ENCODE data around the gene SEMA3C.

SEMA3C gene

GRCh38 chr7:80779456-80779855 lies 139.4 kb downstream of the SEMA3C start:
- no peak for DNase-seq (ENCODE audit: low read depth in 2 of 2)

DNA sequence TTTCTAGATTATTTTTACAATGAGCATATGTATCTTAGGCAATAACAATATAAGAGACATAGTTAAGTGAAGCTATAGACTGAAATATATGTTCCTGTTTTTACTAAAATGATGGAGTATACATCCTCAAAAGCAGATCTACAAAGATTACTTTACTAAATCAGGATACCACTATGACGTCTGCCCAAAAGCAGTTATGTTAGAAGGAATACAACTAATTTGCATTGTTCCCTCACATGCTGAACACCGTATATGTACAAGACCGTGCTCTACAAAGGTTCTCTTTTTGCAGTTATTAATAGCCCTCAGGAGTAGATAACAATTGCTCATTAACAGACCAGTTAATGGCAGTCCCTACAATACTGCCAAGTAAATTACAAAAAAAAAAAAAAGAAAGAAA lies 143.0 kb downstream of the SEMA3C start:
- no peak for DNase-seq (ENCODE audit: low read depth in 2 of 2)

DNA sequence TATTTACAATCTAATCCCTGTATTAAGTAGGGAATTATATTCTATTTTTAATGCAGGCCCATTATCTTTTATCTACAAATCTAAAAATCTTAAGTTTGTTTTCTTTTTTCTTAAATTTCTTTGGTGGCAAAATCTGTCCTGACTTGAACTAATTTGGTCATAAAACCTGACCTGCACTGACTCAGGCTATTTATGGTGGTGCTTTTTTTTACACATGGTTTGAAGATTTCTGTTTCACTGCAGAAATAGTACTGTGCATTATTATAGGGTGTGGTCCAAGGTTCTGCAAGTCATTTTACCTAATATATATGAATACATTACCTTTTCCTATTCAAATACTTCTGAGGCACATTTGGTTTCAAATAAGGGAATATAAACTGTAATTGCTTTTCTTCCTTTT lies 143.4 kb downstream of the SEMA3C start:
- DNase-seq (ENCODE audit: low read depth in 2 of 2): no peak

DNA sequence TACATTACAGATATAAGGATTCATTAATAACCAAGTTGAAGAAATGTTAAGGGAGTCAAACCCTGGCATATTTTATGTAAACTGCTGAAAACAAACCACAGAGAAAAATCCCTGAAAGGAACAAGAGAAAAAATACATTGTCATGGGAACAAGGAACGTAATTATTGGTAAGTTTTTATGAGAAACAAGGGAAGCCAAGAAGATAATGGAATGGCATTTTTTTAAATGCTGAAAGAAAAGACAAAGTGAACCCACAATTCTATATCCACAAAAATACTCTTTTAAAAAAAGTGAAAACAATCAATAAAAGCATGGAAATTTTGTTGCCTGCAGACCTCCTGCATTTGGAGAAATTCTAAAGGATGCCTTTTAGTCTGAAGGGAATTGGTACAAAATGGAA lies 144.0 kb downstream of the SEMA3C start:
- DNase-seq (ENCODE audit: low read depth in 2 of 2): no peak

DNA sequence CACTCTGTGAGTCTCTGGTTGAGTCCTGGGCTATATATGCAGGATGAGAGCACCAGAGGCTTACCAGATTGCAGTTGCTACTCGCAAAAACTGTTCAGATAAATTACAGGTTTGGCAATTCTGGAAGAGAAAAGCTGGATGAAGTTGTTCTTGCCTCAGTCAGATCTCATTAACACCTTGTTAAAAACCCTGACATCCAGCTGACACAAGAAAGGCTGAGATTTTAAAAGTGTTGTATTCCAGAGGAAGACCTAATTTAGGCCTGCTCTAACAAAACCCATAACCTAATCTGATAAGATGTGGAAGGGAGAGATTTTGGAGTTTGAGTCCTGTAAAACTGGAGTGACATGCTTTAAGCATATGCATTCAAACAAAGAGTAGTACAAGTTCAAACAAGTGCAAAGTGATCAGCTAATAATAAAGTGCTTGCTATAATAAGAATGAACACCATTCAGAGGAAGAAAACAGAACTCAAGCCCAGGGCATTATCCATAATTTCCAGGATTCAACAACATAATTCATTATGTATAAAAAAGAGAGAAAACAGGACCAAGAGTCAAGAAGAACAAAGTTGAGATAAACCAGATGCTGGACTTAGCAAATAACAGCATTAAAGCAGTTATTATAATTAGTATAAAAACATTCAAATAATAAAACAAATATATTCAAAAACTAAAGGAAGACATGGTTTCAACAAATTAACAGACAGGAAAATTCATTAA lies 144.9 kb downstream of the SEMA3C start:
- DNase-seq (ENCODE audit: low read depth in 2 of 2): no peak

- no peak for DNase-seq (ENCODE audit: low read depth in 2 of 2)
Measured at GRCh38 chr7:80772347-80772993, 146.4 kb downstream of the SEMA3C start.

GRCh38 chr7:80771523-80771922 lies 147.3 kb downstream of the SEMA3C start:
- DNase-seq (ENCODE audit: low read depth in 2 of 2): no peak

DNA sequence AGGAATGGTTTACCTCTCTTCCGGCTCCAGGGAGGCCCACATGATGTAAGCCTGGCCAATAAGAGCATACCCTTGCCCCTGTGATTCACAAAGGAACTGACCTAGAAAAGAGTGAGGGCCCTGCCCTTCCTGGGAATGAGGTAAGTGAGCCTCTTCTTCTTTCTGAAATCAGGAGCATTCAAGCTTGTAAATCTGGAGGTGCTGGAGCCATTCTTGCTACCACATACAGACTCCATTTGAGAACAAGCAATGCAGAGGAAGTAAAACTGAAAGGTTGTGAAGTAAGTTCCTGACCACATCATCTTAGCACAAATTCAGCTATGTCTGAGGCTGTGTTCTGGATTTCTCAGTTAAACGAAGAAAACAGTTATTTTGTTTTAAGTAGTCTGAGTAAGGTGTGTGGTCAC lies 148.2 kb downstream of the SEMA3C start:
- DNase-seq (ENCODE audit: low read depth in 2 of 2): no peak

DNA sequence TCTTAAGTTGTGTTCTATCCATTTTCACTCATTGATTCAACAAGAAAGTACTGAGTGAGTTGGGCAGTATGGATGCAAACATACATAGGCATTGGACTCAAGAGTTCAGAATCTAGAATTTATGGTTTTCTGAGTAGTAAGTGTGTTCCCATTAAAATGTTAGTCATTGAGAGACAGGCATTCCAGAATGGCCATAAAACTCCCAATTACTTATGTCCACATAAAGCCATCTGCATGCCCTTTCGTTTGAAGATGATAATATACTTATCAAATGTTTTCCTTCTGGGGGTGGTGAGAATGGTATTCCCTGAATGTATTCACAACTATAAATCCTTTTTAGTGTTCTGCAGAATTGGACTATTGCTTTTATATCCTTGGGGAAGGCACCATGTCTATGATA lies 148.8 kb downstream of the SEMA3C start:
- no peak for DNase-seq (ENCODE audit: low read depth in 2 of 2)

DNA sequence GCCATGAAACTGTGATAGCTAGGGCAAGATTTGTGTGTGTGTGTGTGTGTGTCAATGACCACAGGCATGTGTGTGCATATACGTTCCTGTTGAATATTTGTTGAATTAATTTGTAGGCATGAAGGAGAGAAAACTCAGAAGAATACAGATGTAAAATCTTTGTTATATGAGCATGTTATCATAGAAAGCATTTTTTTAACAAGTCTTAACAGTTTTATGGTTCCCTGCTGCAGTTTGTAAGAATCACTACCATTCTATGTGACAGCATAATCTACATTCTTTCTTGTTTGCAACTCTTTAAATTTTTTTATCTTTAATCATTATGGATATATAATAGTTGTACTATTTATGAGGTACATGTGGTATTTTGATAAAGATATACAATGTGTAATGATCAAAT lies 150.1 kb downstream of the SEMA3C start:
- DNase-seq (ENCODE audit: low read depth in 2 of 2): no peak

DNA sequence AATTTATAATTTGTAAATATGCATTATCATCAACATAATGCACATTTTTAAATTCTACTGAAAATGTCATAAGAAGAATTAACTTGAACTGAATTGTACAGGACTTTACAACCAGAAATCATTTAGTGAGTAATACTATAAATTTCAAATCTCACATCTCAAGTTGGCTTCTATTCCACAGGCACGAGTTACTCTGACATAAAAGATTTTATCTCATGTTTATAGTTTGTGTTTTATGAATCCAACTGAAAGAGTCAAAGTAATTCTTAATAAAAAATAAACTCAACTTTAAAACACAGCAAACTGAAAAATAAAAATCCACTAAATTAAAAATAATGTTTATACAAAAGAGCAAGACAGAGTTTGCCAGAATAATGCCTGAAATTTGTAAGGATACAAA lies 151.2 kb downstream of the SEMA3C start:
- no peak for DNase-seq (ENCODE audit: low read depth in 2 of 2)

- no peak for DNase-seq (ENCODE audit: low read depth in 2 of 2)
Measured at GRCh38 chr7:80766724-80767123, 152.1 kb downstream of the SEMA3C start.

- DNase-seq (ENCODE audit: low read depth in 2 of 2): no peak
Measured at GRCh38 chr7:80764132-80764531, 154.7 kb downstream of the SEMA3C start.

- no peak for DNase-seq (ENCODE audit: low read depth in 2 of 2)
Measured at GRCh38 chr7:80763704-80764103, 155.1 kb downstream of the SEMA3C start.

GRCh38 chr7:80763289-80763688 lies 155.6 kb downstream of the SEMA3C start:
- DNase-seq (ENCODE audit: low read depth in 2 of 2): no peak

GRCh38 chr7:80760292-80760691 lies 158.6 kb downstream of the SEMA3C start:
- no peak for DNase-seq (ENCODE audit: low read depth in 2 of 2)

DNA sequence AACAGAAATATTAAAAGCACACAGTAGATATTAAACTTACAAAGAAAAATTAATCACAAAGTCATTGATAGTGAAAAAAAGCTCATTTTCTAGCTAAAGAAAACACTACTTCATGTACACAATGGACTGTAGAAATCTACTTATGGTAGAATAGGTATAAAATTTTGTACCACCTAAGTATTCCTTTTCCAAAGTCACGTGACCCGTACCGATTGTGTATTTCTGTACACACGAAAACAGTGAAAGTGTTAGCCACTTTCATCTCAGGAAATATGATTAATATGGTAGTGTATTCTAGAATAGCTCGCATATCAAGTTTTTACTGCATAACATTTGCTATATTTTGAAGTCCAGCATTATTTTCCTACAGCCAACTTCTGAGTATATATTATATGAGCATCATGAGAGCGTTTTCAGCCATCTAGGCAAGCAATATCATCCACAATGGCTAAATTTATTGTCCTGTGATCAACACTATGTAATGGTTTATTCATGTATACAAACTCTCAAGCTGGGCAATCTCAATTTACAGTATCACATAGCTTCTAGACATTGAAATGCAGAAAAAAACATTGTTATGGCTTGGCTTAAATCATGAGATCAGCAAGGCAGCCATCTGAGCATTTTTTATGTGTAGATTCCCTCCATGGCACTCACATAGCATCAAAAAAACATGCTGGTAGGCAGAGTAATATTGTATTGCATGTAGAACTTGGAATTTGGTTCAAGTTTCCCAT lies 165.7 kb downstream of the SEMA3C start:
- DNase-seq (ENCODE audit: low read depth in 2 of 2): no peak

GRCh38 chr7:80749270-80749669 lies 169.6 kb downstream of the SEMA3C start:
- DNase-seq (ENCODE audit: low read depth in 2 of 2): no peak

DNA sequence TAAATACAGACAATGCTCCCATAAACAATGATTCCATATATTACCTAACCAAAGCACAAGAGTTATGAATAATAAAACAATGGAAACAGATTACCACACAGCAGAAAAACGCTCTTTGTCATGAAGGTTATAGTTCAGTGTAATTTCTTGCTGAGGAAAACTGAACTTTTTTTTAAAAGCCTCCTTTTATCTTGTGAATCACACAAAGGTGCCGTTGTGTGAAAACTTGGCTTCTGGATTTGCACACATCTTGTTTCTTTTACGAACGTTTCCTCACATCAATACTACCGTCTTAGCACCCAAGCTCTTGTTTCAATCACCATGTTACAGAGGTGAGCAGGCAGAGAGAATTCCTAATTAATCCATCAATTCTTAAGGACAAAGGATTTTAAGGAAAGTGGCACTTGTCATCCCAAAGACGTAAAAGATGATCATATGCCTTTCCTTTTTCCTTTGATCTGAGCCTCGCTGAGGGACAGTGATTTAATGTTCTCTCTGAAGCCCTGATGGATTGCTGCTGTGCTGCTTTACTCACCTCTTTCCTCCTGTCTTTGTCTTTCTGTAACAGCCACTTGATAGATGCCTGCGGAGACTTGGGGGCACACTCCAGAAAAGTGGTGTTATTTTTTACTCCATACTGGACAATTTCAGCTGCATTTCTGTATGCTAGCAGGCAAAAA lies 170.3 kb downstream of the SEMA3C start:
- DNase-seq (ENCODE audit: low read depth in 2 of 2): no peak

- no peak for DNase-seq (ENCODE audit: low read depth in 2 of 2)
Measured at GRCh38 chr7:80740778-80741545, 177.9 kb downstream of the SEMA3C start.

DNA sequence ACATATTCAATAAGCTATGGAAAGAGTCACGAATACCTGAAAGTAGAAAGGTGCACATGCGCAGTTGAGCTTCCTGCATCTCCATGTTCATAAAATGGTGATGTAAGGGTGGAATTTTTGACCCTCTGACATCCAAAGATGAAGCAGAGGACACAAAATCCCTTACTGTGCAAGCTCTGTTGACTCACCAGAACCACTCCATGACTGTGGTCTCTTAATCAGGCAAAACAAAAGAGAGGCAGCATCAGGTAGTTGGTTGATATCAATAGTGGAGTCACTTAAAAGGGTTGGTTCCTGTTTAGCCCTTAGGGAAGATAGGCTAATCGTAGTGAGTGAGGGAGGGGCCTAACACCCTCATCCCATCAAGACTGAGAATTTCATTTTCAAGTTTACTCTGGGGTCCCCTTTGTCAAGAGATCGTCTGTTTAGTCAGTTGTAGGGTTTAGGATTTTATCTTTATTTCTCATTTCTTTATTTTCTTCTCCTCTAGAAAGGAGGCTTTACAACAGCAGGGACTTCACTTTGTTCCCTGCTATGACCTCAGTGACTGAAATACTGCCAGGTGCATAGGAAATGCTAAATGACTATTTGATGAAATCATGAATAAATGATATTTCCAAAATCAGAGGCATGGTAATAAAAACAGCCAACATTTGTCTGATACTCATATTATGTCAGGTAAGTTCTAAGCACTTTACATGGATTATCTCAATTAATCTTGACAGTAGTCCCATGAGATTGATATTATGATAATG lies 182.3 kb downstream of the SEMA3C start:
- no peak for DNase-seq (ENCODE audit: low read depth in 2 of 2)
